Panc1 (cell line): ENCODE results near the gene NEDD8.

ENCODE experiments used
- CTCF ChIP-seq: fragments of 450-650 bp; IDR thresholded peaks from 2 replicates; pipeline ENCODE4 v1.5.1; 2017; ENCODE audit warnings: mild to moderate bottlenecking
- POLR2AphosphoS5 ChIP-seq: IDR thresholded peaks from 2 replicates; pipeline ENCODE4 v1.6.1; 2012; ENCODE audit warnings: mild to moderate bottlenecking, low read depth, low read length, moderate library complexity
- REST ChIP-seq, 2 experiments: IDR thresholded peaks; 2 replicates each; pipeline ENCODE4 v1.6.1; 2011 to 2012; ENCODE audit warnings: low read depth in 2 of 2, control low read depth in 1 of 2, low read length in 1 of 2, mild to moderate bottlenecking in 1 of 2, moderate library complexity in 1 of 2; ENCODE audit not compliant: insufficient read depth in 1 of 2
- TCF7L2 ChIP-seq: IDR thresholded peaks from 2 replicates; pipeline ENCODE4 v1.6.1; 2011; ENCODE audit warnings: mild to moderate bottlenecking, low read depth, low read length, inconsistent platforms

GRCh38 chr14:24271134-24271833 is 39.1 kb upstream of the NEDD8 start, which contains the start of gene RABGGTA:
- TF ChIP-seq CTCF (peak; percentile 86), POLR2AphosphoS5 (peak; percentile 70; the same call in 1 of the 2 replicates), REST (IDR thresholded peaks at IDR 0.05; ENCODE audit: insufficient read depth in 1 of 2, low read depth in 2 of 2, low read length in 1 of 2) (peak in 1 of 2 experiments; percentile 37; a peak in 1 of 4 replicates), TCF7L2 (peak; percentile 18; the same call in 1 of the 2 replicates)
